IMR-90 (cell line): ENCODE data around the gene RABGGTA. TPM values are rescaled to one million over a fixed set of nuclear protein-coding genes. Genes with fewer than 3 reads are reported as not detected.
A peak's percentile ranks its signal among the peaks of the same experiment; 100 is the strongest.

Experiments used
- ATAC-seq: fragments of 200-7000 bp; cut with Tn5 transposase; 2 replicates; pipeline ENCODE4 v1.9.1; 2020; ENCODE audit warnings: low read depth, mild to moderate bottlenecking, moderate library complexity
- BruUV-seq: library from RNA; stranded (reverse); fragments of 400-500 nt; replicated peaks from 2 replicates; lab custom pipeline; 2021; lab: Mats Ljungman, UMichigan
- CTCF ChIA-PET: fragments of 300-600 bp; formaldehyde crosslinking; extraction: SDS; loops from one replicate; lab custom pipeline; 2021; ENCODE audit warnings: antibody characterized with exemption; lab: Yijun Ruan, JAX
- POLR2A ChIA-PET: fragments of 300-600 bp; sonication (Branson Sonifier 250); formaldehyde crosslinking; loops from one replicate; lab custom pipeline; 2022; ENCODE audit warnings: antibody characterized with exemption; ENCODE audit not compliant: unreplicated experiment; lab: Charles Lee
- DNase-seq: peaks from one replicate; pipeline ENCODE4 v3.0.0; 2013
- H2AFZ ChIP-seq: replicated peaks from 2 replicates; pipeline ENCODE3; 2013; ENCODE audit warnings: low read length, mild to moderate bottlenecking; ENCODE audit not compliant: poor library complexity
- H2AK5ac ChIP-seq: 2 replicates; pipeline ENCODE4 v1.6.1; 2013; ENCODE audit warnings: low read depth, low read length, inconsistent platforms
- H2AK9ac ChIP-seq: replicated peaks from 2 replicates; pipeline ENCODE3; 2013; ENCODE audit warnings: mild to moderate bottlenecking, low read depth, low read length, moderate library complexity; ENCODE audit not compliant: poor library complexity
- H2BK120ac ChIP-seq: 2 replicates; pipeline ENCODE4 v1.6.1; 2013; ENCODE audit warnings: low read depth, low read length, inconsistent platforms
- H2BK15ac ChIP-seq: 3 replicates; pipeline ENCODE4 v1.6.1; 2013; ENCODE audit warnings: low read depth, low read length, inconsistent platforms
- H2BK20ac ChIP-seq: 2 replicates; pipeline ENCODE4 v1.6.1; 2013; ENCODE audit warnings: low read depth, mild to moderate bottlenecking, inconsistent platforms, low read length, moderate library complexity
- H2BK5ac ChIP-seq: 2 replicates; pipeline ENCODE4 v1.6.1; 2013; ENCODE audit warnings: mild to moderate bottlenecking, low read depth, low read length, inconsistent platforms; ENCODE audit not compliant: poor library complexity, severe bottlenecking
- H3K14ac ChIP-seq: replicated peaks from 2 replicates; pipeline ENCODE4 v1.6.1; 2013; ENCODE audit warnings: low read depth, low read length, inconsistent platforms
- H3K18ac ChIP-seq: 2 replicates; pipeline ENCODE4 v1.6.1; 2013; ENCODE audit warnings: low read depth, low read length, control low read depth
- H3K23ac ChIP-seq: 2 replicates; pipeline ENCODE4 v1.6.1; 2013; ENCODE audit warnings: low read depth, low read length, inconsistent platforms
- H3K27ac ChIP-seq: 2 replicates; pipeline ENCODE4 v1.5.1; 2013; ENCODE audit warnings: mild to moderate bottlenecking, control low read depth, low read length; ENCODE audit not compliant: insufficient read depth
- H3K27me3 ChIP-seq: 2 replicates; pipeline ENCODE4 v1.6.1; 2013; ENCODE audit warnings: low read length; ENCODE audit not compliant: control insufficient read depth, insufficient read depth
- H3K36me3 ChIP-seq: 2 replicates; pipeline ENCODE4 v1.6.1; 2013; ENCODE audit warnings: low read length, mixed read lengths; ENCODE audit not compliant: control insufficient read depth, insufficient read depth
- H3K4ac ChIP-seq: 2 replicates; pipeline ENCODE4 v1.6.1; 2013; ENCODE audit warnings: low read depth, low read length, inconsistent platforms
- H3K4me1 ChIP-seq: 2 replicates; pipeline ENCODE4 v1.6.1; 2013; ENCODE audit warnings: low read length, mixed read lengths; ENCODE audit not compliant: control insufficient read depth, insufficient read depth
- H3K4me2 ChIP-seq: 2 replicates; pipeline ENCODE4 v1.6.1; 2013; ENCODE audit warnings: low read depth, mild to moderate bottlenecking, control low read depth, low read length, moderate library complexity
- H3K4me3 ChIP-seq: 2 replicates; pipeline ENCODE4 v1.5.1; 2013; ENCODE audit warnings: low read depth, mild to moderate bottlenecking, control low read depth, low read length, moderate library complexity; ENCODE audit not compliant: insufficient read depth
- H3K56ac ChIP-seq: 2 replicates; pipeline ENCODE4 v1.6.1; 2013; ENCODE audit warnings: low read length, inconsistent platforms; ENCODE audit not compliant: insufficient read depth; ENCODE audit errors: extremely low read depth
- H3K79me1 ChIP-seq, 2 experiments: 2 replicates each; pipeline ENCODE4 v1.6.1; 2013; ENCODE audit warnings: low read length in 2 of 2, inconsistent platforms in 1 of 2, low read depth in 1 of 2
- H3K9ac ChIP-seq: 2 replicates; pipeline ENCODE4 v1.6.1; 2013; ENCODE audit warnings: low read depth, low read length, control low read depth
- H3K9me1 ChIP-seq: 2 replicates; pipeline ENCODE4 v1.6.1; 2013; ENCODE audit warnings: low read length, inconsistent platforms; ENCODE audit not compliant: insufficient read depth
- H3K9me3 ChIP-seq: 2 replicates; pipeline ENCODE4 v1.6.1; 2013; ENCODE audit warnings: low read length; ENCODE audit not compliant: control insufficient read depth, insufficient read depth
- H4K20me1 ChIP-seq: 2 replicates; pipeline ENCODE4 v1.6.1; 2013; ENCODE audit warnings: low read length, inconsistent platforms; ENCODE audit not compliant: insufficient read depth
- H4K5ac ChIP-seq: 2 replicates; pipeline ENCODE4 v1.6.1; 2013; ENCODE audit warnings: mild to moderate bottlenecking, low read depth, low read length, control low read depth
- H4K8ac ChIP-seq, 2 experiments: 2 replicates each; pipeline ENCODE4 v1.6.1; 2013; ENCODE audit warnings: low read depth in 2 of 2, low read length in 2 of 2, control low read depth in 1 of 2, inconsistent platforms in 1 of 2
- H4K91ac ChIP-seq: 2 replicates; pipeline ENCODE4 v1.6.1; 2013; ENCODE audit warnings: low read depth, low read length, inconsistent platforms; ENCODE audit not compliant: insufficient read depth
- BHLHE40 ChIP-seq: fragments of 150-350 bp; IDR thresholded peaks from 2 replicates; pipeline ENCODE4 v1.6.1; 2016; ENCODE audit warnings: mild to moderate bottlenecking, low read depth, low read length
- CEBPB ChIP-seq: IDR thresholded peaks from 2 replicates; pipeline ENCODE4 v1.6.1; 2012; ENCODE audit warnings: low read depth, low read length, improper control_type of control experiment
- CHD1 ChIP-seq: IDR thresholded peaks from 2 replicates; pipeline ENCODE4 v1.6.1; 2012; ENCODE audit warnings: low read depth, low read length, improper control_type of control experiment
- CTCF ChIP-seq: conservative IDR thresholded peaks from 2 replicates; pipeline ENCODE4 v1.5.1; 2012; ENCODE audit warnings: mild to moderate bottlenecking, low read depth, low read length, improper control_type of control experiment
- ELK1 ChIP-seq: fragments of 150-350 bp; IDR thresholded peaks from 2 replicates; pipeline ENCODE4 v1.6.1; 2016; ENCODE audit warnings: low read depth, mild to moderate bottlenecking, low read length, moderate library complexity, borderline replicate concordance
- FOS ChIP-seq: fragments of 150-350 bp; IDR thresholded peaks from 2 replicates; pipeline ENCODE4 v1.6.1; 2016; ENCODE audit warnings: low read depth, low read length
- MAFK ChIP-seq: IDR thresholded peaks from 2 replicates; pipeline ENCODE4 v1.6.1; 2012; ENCODE audit warnings: low read depth, low read length, improper control_type of control experiment
- MAZ ChIP-seq: IDR thresholded peaks from 2 replicates; pipeline ENCODE4 v1.6.1; 2012; ENCODE audit warnings: low read depth, mild to moderate bottlenecking, low read length, improper control_type of control experiment, moderate library complexity, borderline replicate concordance
- MXI1 ChIP-seq: IDR thresholded peaks from 2 replicates; pipeline ENCODE4 v1.6.1; 2012; ENCODE audit warnings: low read depth, mild to moderate bottlenecking, low read length, moderate library complexity, borderline replicate concordance
- NFE2L2 ChIP-seq: fragments of 150-350 bp; IDR thresholded peaks from 2 replicates; pipeline ENCODE4 v1.6.1; 2016; ENCODE audit warnings: low read depth, mild to moderate bottlenecking, low read length
- POLR2A ChIP-seq: IDR thresholded peaks from 2 replicates; pipeline ENCODE4 v1.6.1; 2012; ENCODE audit warnings: mild to moderate bottlenecking, low read depth, low read length
- RAD21 ChIP-seq: IDR thresholded peaks from 2 replicates; pipeline ENCODE4 v1.6.1; 2012; ENCODE audit warnings: low read length, improper control_type of control experiment
- RFX5 ChIP-seq: IDR thresholded peaks from 2 replicates; pipeline ENCODE4 v1.8.0; 2012; ENCODE audit warnings: low read depth, mild to moderate bottlenecking, low read length, moderate library complexity
- SMC3 ChIP-seq: fragments of 150-350 bp; IDR thresholded peaks from 2 replicates; pipeline ENCODE4 v1.6.1; 2016; ENCODE audit warnings: low read depth, mild to moderate bottlenecking, antibody characterized with exemption, low read length, moderate library complexity
- USF2 ChIP-seq: fragments of 150-350 bp; IDR thresholded peaks from 2 replicates; pipeline ENCODE4 v1.6.1; 2017; ENCODE audit warnings: mild to moderate bottlenecking, antibody characterized with exemption, low read length, low read depth
- WGBS, 2 experiments: methylation state at CpG; one replicate each; pipeline versions ENCODE4 v1.1.5 to v1.1.7; 2013; ENCODE audit warnings: missing lambda C conversion rate in 2 of 2; ENCODE audit not compliant: insufficient read length in 1 of 2; ENCODE audit errors: extremely low coverage in 2 of 2; 5-methylcytosine and 5-hydroxymethylcytosine counted together
- dilution Hi-C: fragments of 300-500 bp; cut with HindIII; formaldehyde crosslinking; loops from one replicate; pipeline ENCODE4 v1.14.3; 2018; ENCODE audit warnings: low sequenced_read_pairs; ENCODE audit not compliant: unreplicated experiment
- in situ Hi-C: fragments of 300-500 bp; cut with MboI; formaldehyde crosslinking; loops from 3 replicates; pipeline ENCODE4 v1.14.3; 2019; ENCODE audit warnings: low sequenced_read_pairs, inconsistent platforms, mixed read lengths
- intact Hi-C: fragments of 100-400 bp; cut with micrococcal nuclease; formaldehyde crosslinking; loops from 2 replicates; pipeline ENCODE4 v1.10.0; 2022
- polyA plus RNA-seq, 3 experiments: library from polyadenylated mRNA; depleted of rRNA; stranded (reverse); fragments of >200 nt; gene quantifications; 2 replicates each; pipeline ENCODE4 v1.2.3, GENCODE V29; 2012; ENCODE audit warnings: low replicate concordance in 1 of 3
- total RNA-seq: library from RNA; depleted of rRNA; stranded (reverse); fragments of >200 nt; gene quantifications from 2 replicates; pipeline ENCODE4 v1.2.3, GENCODE V29; 2012

Gene RABGGTA
- total and polyA plus RNA-seq, 2 of the 4 experiments (the other 2 are of a cell fraction) = 25.6 to 55.6 TPM

DNA sequence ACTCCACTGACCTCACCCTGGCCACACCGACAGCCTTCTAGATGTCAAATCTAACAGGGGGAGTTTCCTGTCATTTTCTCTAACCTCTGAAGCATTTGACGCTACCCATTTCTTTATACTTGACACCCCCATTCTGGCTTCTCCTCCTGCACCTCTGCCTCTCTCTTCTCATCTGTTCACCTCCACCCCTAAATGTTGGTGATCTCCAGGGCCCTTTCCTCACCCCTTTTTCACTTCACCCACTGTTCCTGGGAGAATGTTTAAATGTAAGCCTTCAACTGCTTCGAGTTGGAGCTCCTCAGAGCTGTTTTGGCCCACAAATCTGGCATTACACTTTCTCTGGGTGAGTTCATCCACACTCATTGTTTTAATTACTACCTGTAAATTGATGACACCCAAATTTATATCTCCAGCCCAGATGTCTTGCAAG is 452 bp upstream of the RABGGTA start:
- no peaks in the 10 kb centered on the region for H3K9me3 ChIP-seq
- ChIA-PET POLR2A (interaction anchor here (0.6 kb wide), 1 partner anchor 15 kb away, joined by 3 read pairs; no protein-coding TSS in a partner anchor), CTCF (interaction anchor here (0.6 to 2.0 kb wide), 2 partner anchors 20 to 30 kb away, joined by 4 to 11 read pairs; partner anchors contain the start of gene TINF2)
- 20% methylated on average over 1 of the region's 3 CpGs; no CpG with 5 or more reads in 1 of the 2 experiments for WGBS, 2 experiments
- H3K79me1 ChIP-seq = peaks cover 12 to 30% of the 10 kb centered on the region in 2 experiments
- peak overlapping the region; percentile 89 for H3K4ac ChIP-seq
- dilution Hi-C loops = no loop called here
- peak overlapping the region; percentile 94 for H4K5ac ChIP-seq
- peak; percentile 7; the same call in 1 of the 2 replicates for ATAC-seq
- no peak overlapping the region for H2BK15ac ChIP-seq
- no peaks in the 10 kb centered on the region for H4K20me1 ChIP-seq
- H3K14ac ChIP-seq = peak overlapping the region; percentile 79
- no peak overlapping the region for H2AK9ac ChIP-seq
- H3K36me3 ChIP-seq = peaks cover 16% of the 10 kb centered on the region
- 0 out of 2 replicates have a peak overlapping the region, but pooled peaks have one; percentile 42 for H2BK120ac ChIP-seq
- H3K4me2 ChIP-seq = peak overlapping the region; percentile 86
- peak overlapping the region; percentile 56 for H3K9ac ChIP-seq
- H2AFZ ChIP-seq = peak overlapping the region; percentile 97
- H2BK20ac ChIP-seq = no peak overlapping the region
- H2BK5ac ChIP-seq = peak overlapping the region; percentile 51
- peak overlapping the region; percentile 28; the same call in 1 of the 2 replicates for H3K27ac ChIP-seq
- no peak for DNase-seq
- peak overlapping the region; percentile 82; the same call in 1 of the 2 replicates for H2AK5ac ChIP-seq
- H4K8ac ChIP-seq = peak overlapping the region; percentile 90 to 100
- peak overlapping the region; percentile 10; the same call in 1 of the 2 replicates for H3K23ac ChIP-seq
- peak overlapping the region; percentile 81 for H4K91ac ChIP-seq
- intact Hi-C loops = loop anchor here (1.0 to 2.0 kb wide), 3 partner anchors 15 to 29 kb away; partner anchors contain the start of gene TINF2
- peaks cover 5% of the 10 kb centered on the region; the same call in 1 of the 2 replicates for H3K9me1 ChIP-seq
- H3K27me3 ChIP-seq = no peaks in the 10 kb centered on the region
- no peak overlapping the region for H3K18ac ChIP-seq
- BruUV-seq = no TSS peak
- peaks cover 5% of the 10 kb centered on the region; the same call in 1 of the 2 replicates for H3K4me1 ChIP-seq
- peak overlapping the region; percentile 63 for H3K4me3 ChIP-seq
- in situ Hi-C loops = no loop called here
- H3K56ac ChIP-seq = peak overlapping the region; percentile 20; the same call in 1 of the 2 replicates
- TF ChIP-seq USF2 = no peak
- TF ChIP-seq MAFK = no peak
- no peak for TF ChIP-seq RAD21
- TF ChIP-seq MAZ = no peak
- no peak for TF ChIP-seq NFE2L2
- no peak for TF ChIP-seq ELK1
- TF ChIP-seq MXI1 = no peak
- TF ChIP-seq POLR2A = no peak
- TF ChIP-seq CTCF = no peak
- no peak for TF ChIP-seq CHD1
- no peak for TF ChIP-seq RFX5
- TF ChIP-seq CEBPB = no peak
- TF ChIP-seq FOS = no peak
- no peak for TF ChIP-seq BHLHE40
- no peak for TF ChIP-seq SMC3
